Right lobe of liver (tissue), 6 donors: Measurements from ENCODE around the gene KIAA1671. TPM values are rescaled to one million over a fixed set of nuclear protein-coding genes. Genes with fewer than 3 reads are reported as not detected.

Experiments used
- ATAC-seq, 4 donors: fragments of 200-7000 bp; cut with Tn5 transposase; one replicate each; pipeline ENCODE4 v1.9.1; 2020; ENCODE audit warnings: mild to moderate bottlenecking in 4 of 4, moderate library complexity in 4 of 4
- DNase-seq, 3 donors: peaks; one replicate each; pipeline ENCODE4 v3.0.0-alpha.2; 2020
- H3K27ac ChIP-seq, 3 donors: fragments of 200-600 bp; one replicate each; pipeline ENCODE4 v1.8.0; 2022
- H3K27me3 ChIP-seq, 2 donors: fragments of 200-600 bp; one replicate each; pipeline ENCODE4 v1.8.0; 2022
- H3K36me3 ChIP-seq, 4 donors: fragments of 200-600 bp; sonication (generic) in 1 of 4; one replicate each; pipeline versions ENCODE4 v1.5.1 to v1.8.0; 2017 to 2022; ENCODE audit warnings: control low read depth in 1 of 4
- H3K4me1 ChIP-seq, 4 donors: fragments of 200-600 bp; sonication (generic) in 1 of 4; one replicate each; pipeline versions ENCODE4 v1.5.1 to v1.8.0; 2017 to 2022; ENCODE audit warnings: control low read depth in 1 of 4
- H3K4me3 ChIP-seq, 3 donors: fragments of 200-600 bp; one replicate each; pipeline ENCODE4 v1.8.0; 2022
- H3K9me3 ChIP-seq, 4 donors: fragments of 200-600 bp; sonication (generic) in 1 of 4; one replicate each; pipeline versions ENCODE4 v1.5.1 to v1.8.0; 2017 to 2022; ENCODE audit warnings: control low read depth in 1 of 4
- POLR2A ChIP-seq: fragments of 450-650 bp; IDR thresholded peaks from one replicate; pipeline ENCODE4 v1.6.1; 2017; ENCODE audit warnings: antibody characterized with exemption, mild to moderate bottlenecking
- WGBS: methylation state at CpG from one replicate; pipeline ENCODE4 v1.1.6; 2018; ENCODE audit warnings: low coverage, low lambda C conversion rate; ENCODE audit not compliant: insufficient coverage; ENCODE audit errors: missing lambda C conversion rate; 5-methylcytosine and 5-hydroxymethylcytosine counted together
- intact Hi-C, 2 donors: fragments of 100-400 bp; cut with DNase I; formaldehyde crosslinking; loops; one replicate each; pipeline versions ENCODE4 v1.11.2 to v1.14.1; 2022
- total RNA-seq, 6 experiments: library from RNA; depleted of rRNA in 2 of 6; stranded (reverse); fragments of >200 nt in 2 of 6; fragmentation: NEBNext Ultra II Directional in 3 of 6; extraction: Animal tissue kit (Norgen Biotek cat#: 25700) in 3 of 6; gene quantifications; one replicate each; pipeline versions ENCODE4 v1.1.0 to v1.2.4, GENCODE V29; 2016 to 2023
- TF ChIP-seq, protein P1 (sequence below), 4 donors: fragments of 200-600 bp in 3 of 4; fragments of 450-650 bp in 1 of 4; IDR thresholded peaks; one replicate each; pipeline versions ENCODE4 v1.5.1 to v1.8.0; 2016 to 2022; ENCODE audit warnings: antibody characterized with exemption in 4 of 4, mild to moderate bottlenecking in 2 of 4
- donor health status: DM: no; HTN: yes; CAD: no.
- donor health status: DM: no; HTN: no; CAD: no.
- donor health status: DM: no; HTN: no; CAD: no.
- donor health status: DM: no; HTN: yes; CAD: no.
- donor health status: DM: no; HTN: yes; CAD: no.

KIAA1671 gene
- total RNA-seq, 6 experiments from 2014 or later: 31.1 to 56.6 (median 39.2) TPM

DNA sequence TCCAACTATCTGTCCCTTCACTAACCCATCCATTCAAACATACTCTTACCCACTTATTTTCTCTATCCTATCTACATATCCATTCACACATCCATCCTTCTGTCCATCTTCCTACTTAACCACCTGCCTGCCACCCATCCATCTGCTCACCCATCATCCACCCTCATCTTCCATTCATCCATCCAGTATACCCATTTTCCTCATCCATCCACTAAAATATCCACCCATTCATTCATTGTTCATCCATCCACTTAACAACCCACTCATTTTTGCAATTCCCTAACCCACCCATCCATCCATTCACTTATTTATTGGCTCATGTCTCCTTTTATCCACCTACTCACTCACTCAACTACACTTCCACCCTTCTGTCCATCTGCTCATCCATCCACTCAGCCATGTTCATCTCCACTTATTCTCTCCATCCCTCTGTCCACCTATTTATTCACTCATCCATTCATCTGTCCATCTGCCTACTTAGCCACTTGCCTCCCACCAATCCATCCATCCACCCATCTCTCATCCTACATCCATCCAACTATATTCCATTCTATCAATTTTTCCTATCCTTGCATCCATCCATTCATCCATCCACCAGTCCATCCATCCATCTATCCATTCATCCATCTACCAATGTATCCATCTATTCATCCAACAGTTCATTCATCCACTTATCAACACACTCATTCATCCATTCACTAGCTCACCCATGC is 16.6 kb upstream of the KIAA1671 start:
- intact Hi-C loops: loop anchor here in 1 of 2 donors (5.0 kb wide), 1 partner anchor 116 kb away; no protein-coding TSS in a partner anchor
- Histone ChIP-seq H3K27me3 (no peaks in the 10 kb centered on the region), H3K4me3 (no peak overlapping the region), H3K36me3 (no peaks in the 10 kb centered on the region), H3K9me3 (no peaks in the 10 kb centered on the region), H3K4me1 (no peaks in the 10 kb centered on the region), H3K27ac (no peak overlapping the region)
- ATAC-seq: no peak
- DNase-seq: no peak
- TF ChIP-seq POLR2A: no peak
- TF ChIP-seq, protein P1, sequence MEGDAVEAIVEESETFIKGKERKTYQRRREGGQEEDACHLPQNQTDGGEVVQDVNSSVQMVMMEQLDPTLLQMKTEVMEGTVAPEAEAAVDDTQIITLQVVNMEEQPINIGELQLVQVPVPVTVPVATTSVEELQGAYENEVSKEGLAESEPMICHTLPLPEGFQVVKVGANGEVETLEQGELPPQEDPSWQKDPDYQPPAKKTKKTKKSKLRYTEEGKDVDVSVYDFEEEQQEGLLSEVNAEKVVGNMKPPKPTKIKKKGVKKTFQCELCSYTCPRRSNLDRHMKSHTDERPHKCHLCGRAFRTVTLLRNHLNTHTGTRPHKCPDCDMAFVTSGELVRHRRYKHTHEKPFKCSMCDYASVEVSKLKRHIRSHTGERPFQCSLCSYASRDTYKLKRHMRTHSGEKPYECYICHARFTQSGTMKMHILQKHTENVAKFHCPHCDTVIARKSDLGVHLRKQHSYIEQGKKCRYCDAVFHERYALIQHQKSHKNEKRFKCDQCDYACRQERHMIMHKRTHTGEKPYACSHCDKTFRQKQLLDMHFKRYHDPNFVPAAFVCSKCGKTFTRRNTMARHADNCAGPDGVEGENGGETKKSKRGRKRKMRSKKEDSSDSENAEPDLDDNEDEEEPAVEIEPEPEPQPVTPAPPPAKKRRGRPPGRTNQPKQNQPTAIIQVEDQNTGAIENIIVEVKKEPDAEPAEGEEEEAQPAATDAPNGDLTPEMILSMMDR (IDR thresholded peaks at IDR 0.05): no peak

DNA sequence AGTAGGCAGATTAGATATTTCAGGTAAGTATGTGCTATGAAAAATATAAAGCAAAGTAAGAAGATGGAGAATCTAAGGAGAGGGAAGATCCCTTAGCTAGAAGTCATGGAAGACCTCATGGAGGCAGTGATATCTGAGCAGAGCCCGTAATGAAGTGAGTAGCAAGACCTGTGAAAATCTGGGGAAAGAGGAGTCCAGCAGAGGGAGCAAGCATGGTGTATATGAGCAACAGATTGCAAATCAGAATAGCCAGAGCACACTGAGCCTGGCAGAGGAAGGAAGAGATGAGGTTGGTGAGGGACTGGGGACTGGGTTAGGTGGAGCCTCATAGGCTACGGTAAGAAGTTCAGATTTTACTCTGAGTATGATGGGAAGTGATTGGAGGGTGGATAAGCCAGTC is 15.4 kb upstream of the KIAA1671 start:
- Histone ChIP-seq H3K27me3 (no peaks in the 10 kb centered on the region), H3K9me3 (no peaks in the 10 kb centered on the region), H3K4me1 (no peaks in the 10 kb centered on the region), H3K4me3 (no peak overlapping the region), H3K27ac (no peak overlapping the region), H3K36me3 (no peaks in the 10 kb centered on the region)
- intact Hi-C loops: loop anchor here in 1 of 2 donors (5.0 kb wide), 1 partner anchor 115 kb away; no protein-coding TSS in a partner anchor
- 21% methylated on average over 2 of the region's 2 CpGs for WGBS
- ATAC-seq (peak; percentile 33 to 61 (median 41)), DNase-seq (no peak)
- no peak for TF ChIP-seq POLR2A
- TF ChIP-seq, protein P1 (IDR thresholded peaks at IDR 0.05): peak in 3 of 4 donors; percentile 15 to 28 (median 16)

DNA sequence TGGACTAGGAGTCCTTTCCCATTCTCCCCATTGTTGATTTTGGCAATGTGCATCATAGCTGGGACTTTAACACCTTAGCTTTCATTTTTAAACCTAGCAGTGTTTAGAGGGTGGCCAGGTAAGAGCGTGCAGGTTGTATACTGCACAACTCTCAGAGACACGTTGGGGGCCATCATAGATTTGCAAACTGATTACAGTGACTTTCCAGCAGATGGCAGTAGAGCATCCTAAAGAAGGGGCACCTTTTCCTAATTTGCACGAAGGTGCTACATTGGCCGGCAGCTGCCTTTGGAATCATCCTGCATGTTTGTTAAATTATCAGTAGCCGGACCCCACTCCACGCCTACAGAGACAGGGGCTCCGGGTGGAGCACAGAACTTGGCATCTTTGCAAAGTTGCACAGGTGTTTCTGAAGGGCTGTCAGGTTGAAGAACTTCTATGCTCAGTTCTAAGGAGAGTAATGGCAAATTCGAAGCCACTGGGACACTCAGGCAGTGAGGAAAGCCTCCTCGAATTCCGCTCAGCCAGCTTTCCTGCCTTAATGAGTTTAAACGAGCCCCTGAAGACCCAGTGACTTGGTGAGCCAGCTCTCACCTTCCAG is 13.7 kb upstream of the KIAA1671 start:
- Histone ChIP-seq H3K4me1 (no peaks in the 10 kb centered on the region), H3K36me3 (no peaks in the 10 kb centered on the region), H3K9me3 (no peaks in the 10 kb centered on the region), H3K27me3 (no peaks in the 10 kb centered on the region), H3K27ac (no peak overlapping the region), H3K4me3 (no peak overlapping the region)
- intact Hi-C loops: loop anchor here in 1 of 2 donors (5.0 kb wide), 1 partner anchor 113 kb away; no protein-coding TSS in a partner anchor
- TF ChIP-seq, protein P1 (IDR thresholded peaks at IDR 0.05): peak; percentile 70 to 78 (median 74)
- TF ChIP-seq POLR2A: no peak
- no peak for DNase-seq
- 8% methylated on average over 9 of the region's 11 CpGs for WGBS
- ATAC-seq: peak; percentile 77 to 88 (median 82)

DNA sequence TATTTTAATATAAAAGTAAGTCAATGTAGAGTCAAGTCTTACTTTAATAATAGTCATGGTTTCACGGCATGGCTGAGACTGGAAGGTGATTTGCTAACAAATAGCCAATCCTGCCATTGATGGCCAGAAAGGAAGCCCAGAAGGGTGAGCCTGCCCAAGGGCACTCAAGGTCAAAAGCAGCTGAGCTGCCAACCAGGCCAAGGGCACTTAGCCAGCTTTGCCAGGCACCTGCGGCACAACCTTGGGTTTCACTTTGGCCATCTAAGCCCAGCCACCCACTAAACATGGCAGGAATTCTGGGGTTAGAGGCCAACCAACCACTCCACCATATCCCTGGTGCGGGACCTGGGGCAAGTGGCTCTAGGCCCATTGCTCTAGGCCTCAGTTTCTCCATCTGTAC is 10.2 kb upstream of the KIAA1671 start:
- DNase-seq: no peak
- H3K9me3 ChIP-seq: no peaks in the 10 kb centered on the region
- no peak overlapping the region for H3K4me3 ChIP-seq
- no peaks in the 10 kb centered on the region for H3K36me3 ChIP-seq
- ATAC-seq: no peak
- WGBS: 83% methylated on average over 1 of the region's 3 CpGs
- H3K27ac ChIP-seq: no peak overlapping the region
- intact Hi-C loops: no loop called here
- no peaks in the 10 kb centered on the region for H3K27me3 ChIP-seq
- TF ChIP-seq, protein P1 (IDR thresholded peaks at IDR 0.05): no peak
- TF ChIP-seq POLR2A: no peak
- peaks cover 0 to 6% (median 0%) of the 10 kb centered on the region in 4 donors for H3K4me1 ChIP-seq
